NCI-H510A treated with DMSO at 0.1 percent for 48 hours (cell line): ENCODE data around the gene STX1A.
"Not testable (repeated sequence)": the region's sequence is repeated elsewhere in the genome, so short reads cannot be mapped to it uniquely, and the experiment has no call there.

Experiments used
- DNase-seq: peaks from one replicate; lab custom pipeline; 2025; lab: John Stamatoyannopoulos, UW

The STX1A gene

GRCh38 chr7:73735528-73735905 lies 16.0 kb upstream of the STX1A start:
- DNase-seq: no peak

- DNase-seq: peak; percentile 90
Observed at GRCh38 chr7:73734619-73735527, 15.4 kb upstream of the STX1A start.

GRCh38 chr7:73732397-73732796 lies 12.9 kb upstream of the STX1A start:
- no peak for DNase-seq

DNA sequence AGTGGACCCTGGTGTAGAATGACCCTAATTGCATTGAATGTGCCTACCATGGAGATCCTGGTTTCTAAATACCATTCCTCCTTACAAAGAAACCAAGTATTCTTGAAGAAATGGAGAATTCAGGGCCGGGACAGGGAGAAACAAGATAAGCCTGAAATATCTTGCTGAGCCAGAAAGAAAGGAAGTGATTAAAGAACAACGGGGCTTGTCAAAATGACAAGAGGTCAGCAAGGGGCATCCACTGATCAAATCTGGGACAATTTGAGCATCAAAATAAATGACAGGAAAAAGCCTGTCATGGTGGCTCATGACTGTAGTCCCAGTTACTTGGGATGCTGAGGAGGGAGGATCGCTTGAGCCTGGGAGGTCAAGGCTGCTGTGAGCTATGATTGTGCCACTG lies 11.0 kb upstream of the STX1A start:
- no peak for DNase-seq

- DNase-seq: no peak
Observed at GRCh38 chr7:73728551-73728950, 9.1 kb upstream of the STX1A start.

DNA sequence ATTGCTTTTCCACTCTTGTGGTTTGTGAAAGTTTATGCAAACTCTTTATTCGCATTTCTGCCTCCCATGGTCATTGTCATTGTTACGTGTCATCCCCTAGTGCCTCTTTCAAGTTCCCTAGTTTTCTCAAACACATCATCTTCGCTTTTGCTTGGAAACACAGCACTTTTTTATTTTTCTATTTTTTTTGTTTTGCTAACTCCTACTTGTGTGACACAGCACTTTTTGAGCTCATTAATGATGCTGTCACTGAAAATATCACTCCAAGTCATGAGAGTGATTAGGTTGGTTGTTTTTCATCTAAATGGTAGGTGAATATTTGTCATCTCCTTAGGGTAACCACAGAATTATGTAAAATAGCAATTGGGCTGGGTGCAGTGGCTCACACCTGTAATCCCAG lies 8.5 kb upstream of the STX1A start:
- DNase-seq: no peak

DNA sequence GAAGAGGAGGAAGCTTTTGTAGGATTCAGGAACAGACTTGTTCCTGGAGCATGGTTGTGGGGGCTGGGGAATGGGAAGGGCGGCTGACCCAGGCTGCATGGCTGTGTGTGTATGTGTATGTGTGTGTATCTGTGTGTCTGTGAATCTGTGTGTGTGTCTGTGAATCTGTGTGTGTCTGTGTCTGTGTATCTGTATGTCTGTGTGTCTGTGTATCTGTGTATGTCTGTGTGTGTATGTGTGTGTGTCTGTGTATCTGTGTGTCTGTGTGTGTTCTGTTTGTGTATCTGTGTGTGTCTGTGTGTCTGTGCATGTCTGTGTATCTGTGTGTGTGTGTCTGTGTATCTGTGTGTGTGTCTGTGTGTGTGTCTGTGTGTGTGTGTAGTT lies 6.6 kb upstream of the STX1A start:
- no peak for DNase-seq

GRCh38 chr7:73723813-73724212 lies 4.3 kb upstream of the STX1A start:
- DNase-seq: no peak

DNA sequence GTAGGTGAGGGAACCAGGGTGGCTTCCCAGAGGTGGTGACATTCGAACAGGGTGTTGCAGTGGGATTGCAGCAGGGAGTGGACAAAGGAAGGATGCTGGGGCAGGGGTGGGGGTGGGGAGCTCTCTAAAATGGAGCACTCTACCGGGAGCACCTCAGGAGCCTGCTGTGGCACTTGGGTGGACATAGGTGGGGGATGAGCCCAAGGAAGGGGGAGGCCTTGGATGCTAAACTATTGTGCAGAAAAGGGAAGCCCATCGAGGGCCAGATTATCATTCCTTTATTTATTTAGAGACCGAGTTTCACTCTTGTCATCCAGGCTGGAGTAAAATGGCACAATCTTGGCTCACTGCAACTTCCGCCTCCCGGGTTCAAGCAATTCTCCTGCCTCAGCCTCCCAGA lies 3.3 kb upstream of the STX1A start:
- no peak for DNase-seq

GRCh38 chr7:73722182-73722581 lies 2.7 kb upstream of the STX1A start:
- not testable (repeated sequence) for DNase-seq

GRCh38 chr7:73721377-73721817 lies 1.9 kb upstream of the STX1A start:
- no peak for DNase-seq

- not testable (repeated sequence) for DNase-seq
Observed at GRCh38 chr7:73720443-73720842, 974 bp upstream of the STX1A start.

DNA sequence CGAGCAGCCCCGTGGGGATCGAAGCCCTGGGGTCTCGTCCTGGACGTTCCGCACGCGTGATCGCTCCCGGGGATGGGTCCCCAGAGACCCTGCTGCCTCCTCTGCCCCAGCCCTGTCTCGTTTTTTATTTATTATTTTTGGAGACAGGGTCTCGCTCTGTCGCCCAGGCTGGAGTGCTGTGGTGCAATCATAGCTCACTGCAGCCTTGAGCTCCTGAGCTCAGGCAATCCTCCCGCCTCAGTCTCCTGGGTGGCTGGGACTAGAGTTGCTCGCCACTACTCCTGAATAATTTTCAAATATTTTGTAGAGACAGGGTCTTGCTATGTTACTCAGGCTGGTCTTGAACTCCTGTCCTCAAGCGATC lies 319 bp upstream of the STX1A start:
- no peak for DNase-seq

- no peak for DNase-seq
Observed at GRCh38 chr7:73718438-73718881, 1.0 kb downstream of the STX1A start.

DNA sequence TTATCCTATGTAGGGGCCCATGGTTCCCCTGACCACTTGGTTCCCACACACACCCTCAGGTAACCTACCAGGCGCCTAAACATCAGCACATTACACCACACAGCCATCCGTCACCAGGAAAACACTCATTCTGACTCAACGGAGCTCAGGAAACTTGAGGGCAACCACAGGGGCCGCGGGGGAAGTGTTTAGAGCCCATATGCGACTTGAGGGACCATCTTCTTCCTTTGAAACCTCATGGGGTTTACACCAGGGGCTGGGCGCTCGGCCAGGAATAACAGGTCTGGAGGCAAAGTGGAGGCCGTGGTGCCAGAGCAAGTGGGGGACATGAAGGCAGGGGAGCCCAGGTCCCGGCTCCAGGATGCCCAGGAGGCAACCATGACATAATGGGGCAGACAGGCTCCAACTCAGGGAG lies 1.5 kb downstream of the STX1A start:
- DNase-seq: no peak

DNA sequence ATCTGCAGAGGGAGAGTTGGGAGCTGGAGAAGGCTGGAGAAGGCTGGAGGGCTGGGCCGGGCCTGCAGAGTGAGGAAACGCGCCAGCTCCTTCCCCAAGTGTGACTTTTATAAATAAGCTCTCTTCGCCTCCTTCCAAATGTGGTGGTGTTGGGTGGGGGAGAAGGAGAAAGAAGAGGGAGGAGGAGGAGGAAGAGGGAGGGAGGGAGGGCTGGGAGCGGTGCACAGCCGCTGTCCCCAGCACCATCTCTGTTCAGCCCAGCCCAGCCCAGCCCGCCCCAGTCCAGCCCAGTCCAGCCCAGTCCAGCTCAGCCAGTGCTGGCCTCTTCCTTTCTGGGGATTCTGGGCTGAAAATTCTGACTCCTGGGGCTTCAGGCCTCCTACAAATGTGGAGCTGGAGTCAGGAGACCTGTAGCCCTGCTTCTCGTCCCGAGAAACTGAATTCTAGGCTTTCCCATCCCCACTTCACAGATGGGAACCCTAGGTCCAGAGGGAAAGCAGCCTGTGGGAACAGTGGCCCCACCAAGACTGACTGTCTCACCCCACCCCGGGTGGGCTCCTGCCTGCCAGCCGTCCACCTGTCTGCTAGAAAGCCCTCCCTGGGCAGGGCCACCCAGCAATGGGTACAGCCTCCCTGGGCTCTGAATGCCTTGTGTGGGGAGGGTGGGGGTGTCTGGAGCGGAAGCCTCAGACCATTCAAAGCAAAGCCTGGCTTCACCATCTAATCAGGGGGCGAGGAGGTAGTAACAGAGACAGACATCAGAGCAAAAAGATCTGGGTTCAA lies 2.3 kb downstream of the STX1A start:
- no peak for DNase-seq

DNA sequence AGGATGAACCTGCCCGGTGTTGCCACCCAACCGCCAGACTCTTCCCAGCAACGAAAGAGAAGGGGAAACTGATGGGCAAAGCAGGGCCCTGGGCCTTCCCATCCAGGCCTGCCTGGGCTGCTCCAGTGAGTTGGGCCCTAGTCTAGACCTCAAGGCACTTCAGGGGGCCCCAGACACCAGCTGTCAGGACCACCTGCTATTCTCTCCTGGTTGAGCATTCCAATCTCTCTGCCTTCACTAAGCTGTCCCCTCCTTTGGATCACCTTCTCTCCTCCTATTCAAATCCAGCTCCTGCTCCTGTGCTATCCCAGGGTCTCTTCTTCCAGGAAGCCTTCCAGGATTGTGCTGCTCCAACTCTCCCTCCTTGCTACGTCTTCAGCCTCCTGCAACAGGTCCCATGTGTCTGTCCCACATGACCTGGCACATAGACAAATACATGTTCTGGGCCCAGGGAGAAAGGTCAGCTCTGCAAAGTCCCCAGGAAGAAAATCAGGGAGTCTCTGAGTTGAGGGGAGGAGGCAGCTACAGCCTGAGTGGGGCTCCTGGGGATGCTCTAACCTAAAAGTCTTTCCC lies 3.1 kb downstream of the STX1A start:
- DNase-seq: no peak

GRCh38 chr7:73715648-73716317 lies 3.7 kb downstream of the STX1A start:
- peak; percentile 95 for DNase-seq

- DNase-seq: not testable (repeated sequence)
Observed at GRCh38 chr7:73713319-73713718, 6.2 kb downstream of the STX1A start.

DNA sequence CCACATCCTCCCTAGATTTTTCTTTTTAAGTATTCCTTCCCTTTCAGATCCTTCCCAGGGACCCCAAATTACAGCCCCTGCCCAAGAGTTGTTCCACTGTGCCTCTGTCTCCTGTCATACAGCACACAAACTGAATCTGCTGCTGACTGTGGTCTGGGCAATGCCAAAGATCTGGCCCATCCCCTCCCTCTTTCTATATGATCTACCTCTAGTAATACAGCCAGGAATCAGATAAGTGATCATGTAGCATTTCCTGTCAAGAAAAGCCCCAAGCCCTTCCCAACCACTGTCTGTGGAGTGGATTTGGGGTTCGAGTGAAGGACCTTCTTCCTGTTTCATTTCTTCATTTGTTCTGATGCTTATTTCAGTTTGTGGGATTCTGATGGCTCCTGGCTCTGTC lies 6.7 kb downstream of the STX1A start:
- DNase-seq: no peak

DNA sequence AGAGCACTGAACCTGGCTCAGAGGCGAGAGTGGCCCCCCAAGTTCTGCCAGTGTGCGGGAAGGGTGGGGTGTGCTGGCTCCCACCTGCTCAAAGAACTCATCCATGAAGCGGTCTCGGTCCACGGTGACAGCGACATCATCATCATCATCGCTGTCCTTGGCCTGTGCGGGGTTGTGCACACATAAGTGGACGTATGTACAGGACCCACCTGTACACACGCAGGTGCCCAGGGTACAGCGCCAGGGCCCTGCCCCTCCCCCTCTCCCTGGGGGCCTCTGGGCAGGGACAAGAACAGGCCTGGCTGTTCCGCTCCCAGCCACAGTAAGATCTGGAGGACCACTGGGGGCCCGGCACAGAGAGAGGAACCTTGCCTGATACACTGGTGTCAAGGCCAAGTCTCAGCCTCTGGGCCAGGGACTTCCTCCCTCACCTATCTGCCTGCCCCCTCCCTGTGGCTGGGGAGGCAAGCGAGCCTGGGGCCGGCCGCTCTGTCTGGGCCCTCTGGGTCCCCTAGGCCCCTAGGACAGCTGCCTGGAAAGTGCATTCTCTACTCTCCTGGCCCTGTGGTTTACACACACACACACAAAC lies 10.4 kb downstream of the STX1A start:
- no peak for DNase-seq
